ENCODE measurements around the gene GSTT2.

DNA sequence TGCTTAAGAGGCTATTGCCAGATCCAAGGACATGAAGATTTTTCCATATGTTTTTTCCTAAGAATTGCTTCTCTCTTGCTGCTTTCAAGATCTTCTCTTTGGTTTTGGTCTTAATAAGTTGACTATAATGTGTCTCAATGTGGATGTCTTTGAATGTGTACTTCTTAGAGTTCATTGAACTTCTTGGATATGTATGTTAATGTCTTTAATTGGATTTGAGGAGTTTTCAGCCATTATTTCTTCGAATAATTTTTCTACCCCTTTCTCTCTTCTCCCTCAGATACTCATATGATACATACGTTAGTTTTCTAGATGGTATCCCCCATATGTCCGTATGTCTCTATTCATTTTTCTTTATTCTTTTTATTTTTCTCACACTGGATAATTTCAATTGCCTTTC is 44.4 kb downstream of the GSTT2 start:
- TF ChIP-seq, protein P1, sequence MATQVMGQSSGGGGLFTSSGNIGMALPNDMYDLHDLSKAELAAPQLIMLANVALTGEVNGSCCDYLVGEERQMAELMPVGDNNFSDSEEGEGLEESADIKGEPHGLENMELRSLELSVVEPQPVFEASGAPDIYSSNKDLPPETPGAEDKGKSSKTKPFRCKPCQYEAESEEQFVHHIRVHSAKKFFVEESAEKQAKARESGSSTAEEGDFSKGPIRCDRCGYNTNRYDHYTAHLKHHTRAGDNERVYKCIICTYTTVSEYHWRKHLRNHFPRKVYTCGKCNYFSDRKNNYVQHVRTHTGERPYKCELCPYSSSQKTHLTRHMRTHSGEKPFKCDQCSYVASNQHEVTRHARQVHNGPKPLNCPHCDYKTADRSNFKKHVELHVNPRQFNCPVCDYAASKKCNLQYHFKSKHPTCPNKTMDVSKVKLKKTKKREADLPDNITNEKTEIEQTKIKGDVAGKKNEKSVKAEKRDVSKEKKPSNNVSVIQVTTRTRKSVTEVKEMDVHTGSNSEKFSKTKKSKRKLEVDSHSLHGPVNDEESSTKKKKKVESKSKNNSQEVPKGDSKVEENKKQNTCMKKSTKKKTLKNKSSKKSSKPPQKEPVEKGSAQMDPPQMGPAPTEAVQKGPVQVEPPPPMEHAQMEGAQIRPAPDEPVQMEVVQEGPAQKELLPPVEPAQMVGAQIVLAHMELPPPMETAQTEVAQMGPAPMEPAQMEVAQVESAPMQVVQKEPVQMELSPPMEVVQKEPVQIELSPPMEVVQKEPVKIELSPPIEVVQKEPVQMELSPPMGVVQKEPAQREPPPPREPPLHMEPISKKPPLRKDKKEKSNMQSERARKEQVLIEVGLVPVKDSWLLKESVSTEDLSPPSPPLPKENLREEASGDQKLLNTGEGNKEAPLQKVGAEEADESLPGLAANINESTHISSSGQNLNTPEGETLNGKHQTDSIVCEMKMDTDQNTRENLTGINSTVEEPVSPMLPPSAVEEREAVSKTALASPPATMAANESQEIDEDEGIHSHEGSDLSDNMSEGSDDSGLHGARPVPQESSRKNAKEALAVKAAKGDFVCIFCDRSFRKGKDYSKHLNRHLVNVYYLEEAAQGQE (IDR thresholded peaks at IDR 0.05; ENCODE audit: insufficient read depth in 1 of 2, low read depth in 2 of 2, low read length in 2 of 2): no peak
- TF ChIP-seq POLR2AphosphoS5 (IDR thresholded peaks at IDR 0.05; ENCODE audit: low read depth, low read length): no peak
